Fibroblast of peridontal ligament (primary cell): ENCODE measurements around the gene C1QB.
A peak's percentile ranks its signal among the peaks of the same experiment; 100 is the strongest.

Experiments
- DNase-seq: peaks from one replicate; pipeline ENCODE4 v3.0.0-alpha.2; 2010; ENCODE audit errors: extremely low read depth

Gene C1QB

GRCh38 chr1:22652881-22653316 lies at the start of gene C1QB:
TSS of gene C1QB (plus strand) at chr1:22653236. CDS start at chr1:22659463, 6,227 bp downstream.
- no peak for DNase-seq

- DNase-seq = no peak
These were observed 46.9 kb upstream of the C1QB start for GRCh38 chr1:22606161-22606560.

- no peak for DNase-seq
These were observed 45.9 kb upstream of the C1QB start for GRCh38 chr1:22607154-22607553.

- DNase-seq = no peak
These were observed 44.7 kb upstream of the C1QB start for GRCh38 chr1:22608361-22608760.

GRCh38 chr1:22609291-22609690 lies 43.7 kb upstream of the C1QB start:
- DNase-seq = no peak

- peak; percentile 51 for DNase-seq
These were observed 41.5 kb upstream of the C1QB start for GRCh38 chr1:22611530-22611947.

GRCh38 chr1:22612671-22613571 lies 40.1 kb upstream of the C1QB start:
- no peak for DNase-seq

- no peak for DNase-seq
These were observed 39.5 kb upstream of the C1QB start for GRCh38 chr1:22613572-22613918.

GRCh38 chr1:22613951-22614350 lies 39.1 kb upstream of the C1QB start:
- no peak for DNase-seq

GRCh38 chr1:22615886-22616285 lies 37.1 kb upstream of the C1QB start:
- no peak for DNase-seq

GRCh38 chr1:22616571-22616970 lies 36.5 kb upstream of the C1QB start:
- DNase-seq = no peak

GRCh38 chr1:22618056-22618455 lies 35.0 kb upstream of the C1QB start:
- DNase-seq = no peak

GRCh38 chr1:22619252-22619651 lies 33.8 kb upstream of the C1QB start:
- DNase-seq = no peak

GRCh38 chr1:22619798-22620197 lies 33.2 kb upstream of the C1QB start:
- no peak for DNase-seq

- DNase-seq = no peak
These were observed 31.3 kb upstream of the C1QB start for GRCh38 chr1:22621761-22622160.

GRCh38 chr1:22625262-22625925 lies 27.6 kb upstream of the C1QB start:
- no peak for DNase-seq

GRCh38 chr1:22626237-22627157 lies 26.5 kb upstream of the C1QB start:
- DNase-seq = no peak

- no peak for DNase-seq
These were observed 25.7 kb upstream of the C1QB start for GRCh38 chr1:22627331-22627730.

- no peak for DNase-seq
These were observed 24.2 kb upstream of the C1QB start for GRCh38 chr1:22628698-22629444.

GRCh38 chr1:22629886-22630285 lies 23.1 kb upstream of the C1QB start:
- no peak for DNase-seq

- no peak for DNase-seq
These were observed 19.2 kb upstream of the C1QB start for GRCh38 chr1:22633697-22634463.
